Smooth muscle cell (in vitro differentiated cells): ENCODE results near the gene GP5. TPM values are rescaled to one million over a fixed set of nuclear protein-coding genes. Genes with fewer than 3 reads are reported as not detected.
A peak's percentile ranks its signal among the peaks of the same experiment; 100 is the strongest.

Source experiments
- DNase-seq: peaks from one replicate; lab custom pipeline; 2025; ENCODE audit not compliant: unreplicated experiment; lab: John Stamatoyannopoulos, UW
- H2AFZ ChIP-seq: fragments of 200-600 bp; sonication (generic); 2 replicates; pipeline ENCODE4 v1.6.0; 2016; ENCODE audit warnings: antibody characterized with exemption, low read depth, mild to moderate bottlenecking
- H3F3A ChIP-seq: fragments of 200-600 bp; sonication (generic); 2 replicates; pipeline ENCODE4 v1.6.0; 2017; ENCODE audit warnings: antibody characterized with exemption, low read depth
- H3K27ac ChIP-seq: fragments of 200-600 bp; sonication (generic); 2 replicates; pipeline ENCODE4 v1.5.1; 2016; ENCODE audit warnings: low read depth, mild to moderate bottlenecking
- H3K27me3 ChIP-seq: fragments of 200-600 bp; sonication (generic); 2 replicates; pipeline ENCODE4 v1.6.1; 2016; ENCODE audit warnings: low read depth, mild to moderate bottlenecking
- H3K36me3 ChIP-seq: fragments of 200-600 bp; sonication (generic); 2 replicates; pipeline ENCODE4 v1.5.1; 2016; ENCODE audit warnings: low read depth
- H3K4me1 ChIP-seq: fragments of 200-600 bp; sonication (generic); 2 replicates; pipeline ENCODE4 v1.5.1; 2016; ENCODE audit warnings: low read depth
- H3K4me2 ChIP-seq: fragments of 200-600 bp; sonication (generic); 2 replicates; pipeline ENCODE4 v1.6.0; 2016; ENCODE audit warnings: mild to moderate bottlenecking
- H3K4me3 ChIP-seq: fragments of 200-600 bp; sonication (generic); 2 replicates; pipeline ENCODE4 v1.5.1; 2016; ENCODE audit warnings: mild to moderate bottlenecking
- H3K79me2 ChIP-seq: fragments of 200-600 bp; sonication (generic); 2 replicates; pipeline ENCODE4 v1.6.0; 2016; ENCODE audit warnings: low read depth, mild to moderate bottlenecking
- H3K9ac ChIP-seq: fragments of 200-600 bp; sonication (generic); 2 replicates; pipeline ENCODE4 v1.6.0; 2016; ENCODE audit warnings: low read depth
- H3K9me3 ChIP-seq: fragments of 200-600 bp; sonication (generic); replicated peaks from 2 replicates; pipeline ENCODE4 v1.5.1; 2016; ENCODE audit warnings: low read depth
- H4K20me1 ChIP-seq: fragments of 200-600 bp; sonication (generic); 2 replicates; pipeline ENCODE4 v1.6.0; 2016; ENCODE audit warnings: low read depth
- WGBS: methylation state at CpG from one replicate; pipeline ENCODE4 v1.1.7; 2016; ENCODE audit warnings: low lambda C conversion rate; 5-methylcytosine and 5-hydroxymethylcytosine counted together
- polyA plus RNA-seq: library from polyadenylated mRNA; unstranded; fragments of >200 nt; fragmentation: Nextera tagmentation; extraction: Ambion mirVana; gene quantifications from 2 replicates; pipeline ENCODE4 v1.2.1, GENCODE V29; 2016
- total RNA-seq: library from RNA; depleted of rRNA; stranded (reverse); fragments of >200 nt; gene quantifications from 2 replicates; pipeline ENCODE4 v1.2.3, GENCODE V29; 2014
- TF ChIP-seq, protein P1 (sequence below): fragments of 200-600 bp; sonication (generic); IDR thresholded peaks from 2 replicates; pipeline ENCODE4 v1.5.1; 2017; ENCODE audit warnings: borderline replicate concordance, mild to moderate bottlenecking, antibody characterized with exemption; ENCODE audit not compliant: insufficient read depth, poor library complexity, severe bottlenecking

The GP5 gene
- total and polyA plus RNA-seq, 2 experiments from 2014 or later = not detected

DNA sequence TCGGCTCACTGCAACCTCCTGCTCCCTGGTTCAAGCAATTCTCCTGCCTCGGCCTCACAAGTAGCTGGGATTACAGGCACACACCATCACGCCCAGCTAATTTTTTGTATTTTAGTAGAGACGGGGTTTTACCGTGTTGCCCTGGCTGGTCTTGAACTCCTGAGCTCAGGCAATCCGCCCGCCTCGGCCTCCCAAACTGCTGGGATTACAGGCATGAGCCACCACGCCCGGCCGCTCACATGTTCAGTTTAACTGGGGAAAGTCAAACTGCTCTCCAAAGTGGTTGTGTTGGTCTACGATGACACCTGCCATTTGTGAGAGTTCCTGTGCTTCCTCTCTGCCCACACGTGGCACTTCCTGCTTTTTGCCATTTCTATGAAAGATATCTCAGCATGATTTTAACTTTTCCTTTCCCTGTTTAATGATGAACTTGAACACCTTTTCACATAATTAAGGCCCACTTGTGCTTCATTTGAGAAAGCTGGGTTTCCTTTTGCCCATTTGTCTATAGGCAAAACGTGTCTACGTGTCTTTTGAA lies 877 bp upstream of the GP5 start:
- peaks cover 20% of the 10 kb centered on the region for H3K27me3 ChIP-seq
- no peak overlapping the region for H3K4me3 ChIP-seq
- DNase-seq = no peak
- WGBS = 93% methylated on average over 15 of the region's 15 CpGs
- no peaks in the 10 kb centered on the region for H3K9me3 ChIP-seq
- no peak overlapping the region for H2AFZ ChIP-seq
- H3K9ac ChIP-seq = no peak overlapping the region
- no peak overlapping the region for H3K4me2 ChIP-seq
- peaks cover 1% of the 10 kb centered on the region for H3F3A ChIP-seq
- no peaks in the 10 kb centered on the region for H3K36me3 ChIP-seq
- no peaks in the 10 kb centered on the region for H4K20me1 ChIP-seq
- peaks cover 18% of the 10 kb centered on the region for H3K4me1 ChIP-seq
- TF ChIP-seq, protein P1, sequence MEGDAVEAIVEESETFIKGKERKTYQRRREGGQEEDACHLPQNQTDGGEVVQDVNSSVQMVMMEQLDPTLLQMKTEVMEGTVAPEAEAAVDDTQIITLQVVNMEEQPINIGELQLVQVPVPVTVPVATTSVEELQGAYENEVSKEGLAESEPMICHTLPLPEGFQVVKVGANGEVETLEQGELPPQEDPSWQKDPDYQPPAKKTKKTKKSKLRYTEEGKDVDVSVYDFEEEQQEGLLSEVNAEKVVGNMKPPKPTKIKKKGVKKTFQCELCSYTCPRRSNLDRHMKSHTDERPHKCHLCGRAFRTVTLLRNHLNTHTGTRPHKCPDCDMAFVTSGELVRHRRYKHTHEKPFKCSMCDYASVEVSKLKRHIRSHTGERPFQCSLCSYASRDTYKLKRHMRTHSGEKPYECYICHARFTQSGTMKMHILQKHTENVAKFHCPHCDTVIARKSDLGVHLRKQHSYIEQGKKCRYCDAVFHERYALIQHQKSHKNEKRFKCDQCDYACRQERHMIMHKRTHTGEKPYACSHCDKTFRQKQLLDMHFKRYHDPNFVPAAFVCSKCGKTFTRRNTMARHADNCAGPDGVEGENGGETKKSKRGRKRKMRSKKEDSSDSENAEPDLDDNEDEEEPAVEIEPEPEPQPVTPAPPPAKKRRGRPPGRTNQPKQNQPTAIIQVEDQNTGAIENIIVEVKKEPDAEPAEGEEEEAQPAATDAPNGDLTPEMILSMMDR = no peak
- H3K79me2 ChIP-seq = no peaks in the 10 kb centered on the region
- H3K27ac ChIP-seq = no peak overlapping the region

DNA sequence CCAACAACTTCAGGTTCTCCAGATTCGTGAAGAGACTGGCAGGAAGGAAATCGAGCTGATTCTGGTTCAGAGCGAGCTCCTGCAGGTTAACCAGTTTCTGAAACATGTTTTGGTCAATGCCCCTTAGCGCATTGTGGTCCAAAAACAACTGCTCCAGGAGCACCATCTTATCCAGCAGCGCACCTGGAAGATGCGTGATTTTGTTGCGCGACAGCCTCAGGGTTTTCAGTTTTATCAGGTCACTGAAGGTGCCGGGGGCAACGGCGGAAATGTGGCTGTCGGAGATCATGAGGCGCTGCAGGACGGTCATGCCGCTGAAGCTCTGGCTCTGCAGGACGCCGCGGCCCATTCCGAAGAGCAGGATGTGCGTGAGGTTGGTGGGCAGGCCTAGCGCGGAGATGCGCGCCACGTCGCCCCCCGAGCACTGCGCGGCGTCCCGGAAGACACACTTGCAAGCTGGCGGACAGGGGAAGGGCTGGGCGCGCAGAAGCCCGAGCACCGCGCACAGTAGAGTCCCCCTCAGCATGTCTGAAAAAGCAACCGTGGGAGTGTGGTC lies 1.2 kb downstream of the GP5 start:
- Histone ChIP-seq H2AFZ (no peak overlapping the region), H3K27ac (no peak overlapping the region), H3K79me2 (no peaks in the 10 kb centered on the region), H3F3A (peaks cover 7% of the 10 kb centered on the region), H3K9ac (no peak overlapping the region), H3K36me3 (no peaks in the 10 kb centered on the region), H4K20me1 (no peaks in the 10 kb centered on the region), H3K9me3 (no peaks in the 10 kb centered on the region), H3K4me1 (peaks cover 18% of the 10 kb centered on the region), H3K4me3 (peak overlapping the region; percentile 22), H3K27me3 (peaks cover 20% of the 10 kb centered on the region), H3K4me2 (peak overlapping the region; percentile 80)
- 41% methylated on average over 38 of the region's 38 CpGs for WGBS
- TF ChIP-seq, protein P1 = no peak
- no peak for DNase-seq

DNA sequence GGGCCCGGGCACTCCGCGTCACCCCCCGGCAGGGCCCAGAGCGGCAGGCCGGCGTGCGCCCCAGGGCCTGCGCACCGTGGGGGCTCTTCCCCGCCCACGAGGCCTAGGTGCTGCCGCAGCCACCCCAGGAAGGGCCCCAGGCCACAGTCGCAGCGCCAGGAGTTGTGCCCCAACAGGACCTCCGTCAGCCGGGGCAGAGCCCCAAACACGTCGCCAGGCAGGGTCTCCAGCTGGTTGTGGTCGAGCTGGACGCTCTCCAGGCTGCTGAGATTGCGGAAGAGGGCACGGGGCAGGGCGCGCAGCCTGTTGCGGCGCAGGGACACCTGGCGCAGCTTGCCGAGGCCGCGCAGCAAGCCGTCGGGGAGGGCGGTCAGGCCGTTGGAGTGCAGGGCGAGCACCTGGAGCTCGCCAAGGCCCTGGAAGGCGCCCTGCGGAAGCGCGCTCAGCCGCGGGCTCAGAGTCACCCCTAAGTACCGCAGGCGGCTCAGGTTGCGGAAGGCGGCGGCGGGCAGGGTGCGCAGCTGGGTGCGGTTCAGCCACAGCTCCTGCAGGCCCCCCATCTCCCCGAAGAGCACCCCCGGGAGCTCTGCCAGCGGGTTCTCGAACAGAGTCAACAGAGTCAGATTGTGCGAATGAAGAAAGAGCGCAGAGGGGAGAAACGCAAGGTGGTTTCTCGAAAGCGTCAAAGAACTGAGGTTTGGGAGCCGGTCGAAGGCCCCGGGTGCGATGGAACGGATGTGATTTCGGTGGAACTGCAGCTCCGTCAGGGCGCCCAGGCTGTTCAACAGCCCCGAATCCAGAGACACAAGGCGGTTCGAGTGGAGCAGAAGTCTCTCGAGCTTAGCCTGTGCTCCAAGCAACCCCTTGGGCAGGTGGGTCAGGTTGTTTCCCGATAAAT lies 2.0 kb downstream of the GP5 start:
- H3K4me1 ChIP-seq = peaks cover 18% of the 10 kb centered on the region
- DNase-seq = no peak
- peaks cover 7% of the 10 kb centered on the region for H3F3A ChIP-seq
- no peak overlapping the region for H3K9ac ChIP-seq
- H2AFZ ChIP-seq = no peak overlapping the region
- no peaks in the 10 kb centered on the region for H4K20me1 ChIP-seq
- H3K27ac ChIP-seq = no peak overlapping the region
- H3K36me3 ChIP-seq = no peaks in the 10 kb centered on the region
- peak overlapping the region; percentile 80 for H3K4me2 ChIP-seq
- H3K4me3 ChIP-seq = peak overlapping the region; percentile 22
- 30% methylated on average over 62 of the region's 73 CpGs for WGBS
- no peaks in the 10 kb centered on the region for H3K9me3 ChIP-seq
- TF ChIP-seq, protein P1 = no peak
- H3K27me3 ChIP-seq = peaks cover 20% of the 10 kb centered on the region
- no peaks in the 10 kb centered on the region for H3K79me2 ChIP-seq
